Smooth muscle cell of trachea (primary cell): Measurements from ENCODE around the gene FEM1C. TPM values are rescaled to one million over a fixed set of nuclear protein-coding genes. Genes with fewer than 3 reads are reported as not detected.

Source experiments
- total RNA-seq: library from RNA; depleted of rRNA; stranded (reverse); fragments of >200 nt; gene quantifications from 2 replicates; pipeline ENCODE4 v1.2.1, GENCODE V29; 2014

The FEM1C gene
- 31.3 and 44.2 TPM in 2 replicates for total RNA-seq

GRCh38 chr5:115544436-115545350 is at the start of gene FEM1C:
Gene FEM1C (minus strand): TSS chr5:115544775. CDS start chr5:115543493, 1,282 bp downstream.

Other genes starting within 250 kb of the FEM1C start
- 5.8 and 12.1 TPM in 2 replicates for gene CCDC112, start 248.1 kb downstream of the FEM1C start, total RNA-seq
- 7.6 and 11.8 TPM in 2 replicates for gene TICAM2, start 57.7 kb upstream of the FEM1C start, total RNA-seq
- 109 and 143 TPM in 2 replicates for gene TMED7, start 81.3 kb upstream of the FEM1C start, total RNA-seq